ENCODE measurements around the gene LSP1.

DNA sequence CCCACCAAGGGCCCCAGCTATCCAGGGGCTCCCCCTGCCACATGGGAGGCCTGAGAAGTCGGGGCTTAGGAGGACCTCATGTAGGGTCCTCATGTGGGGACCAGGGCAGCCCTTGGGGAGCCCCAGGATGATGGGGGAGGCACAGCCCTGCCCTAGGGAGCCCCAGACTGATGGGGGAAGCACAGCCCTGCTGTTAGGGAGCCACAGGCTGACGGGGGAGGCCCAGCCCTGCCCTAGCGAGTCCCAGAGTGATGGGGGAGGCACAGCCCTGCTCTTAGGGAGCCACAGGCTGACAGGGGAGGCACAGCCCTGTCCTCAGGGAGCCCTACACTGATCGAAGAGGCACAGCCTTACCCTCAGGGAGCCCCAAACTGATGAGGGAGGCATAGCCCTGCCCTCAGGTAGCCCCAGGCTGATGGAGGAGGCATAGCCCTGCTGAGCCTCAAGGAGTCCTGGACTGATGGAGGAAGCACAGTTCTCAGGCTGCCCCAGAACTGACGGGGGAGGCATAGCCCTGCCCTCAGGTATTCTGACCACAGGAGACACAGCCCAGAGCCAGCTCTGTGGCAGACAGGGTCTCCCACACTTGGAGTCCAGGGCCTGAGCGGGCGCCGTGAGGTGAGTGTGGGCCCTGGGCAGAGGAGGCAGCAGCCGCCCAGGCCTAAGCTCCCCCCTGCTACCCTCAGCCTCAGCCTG lies 28.0 kb downstream of the LSP1 start:
- TF ChIP-seq CTCF (IDR thresholded peaks at IDR 0.05; ENCODE audit: control extremely low read depth in 1 of 3, insufficient read depth in 1 of 3, low read depth in 1 of 3, low read length in 3 of 3) (no peak), TAF1 (IDR thresholded peaks at IDR 0.05; ENCODE audit: low read depth, low read length) (no peak), KDM1A (IDR thresholded peaks at IDR 0.05; ENCODE audit: borderline replicate concordance, low read length) (no peak), TBP (IDR thresholded peaks at IDR 0.05; ENCODE audit: low read depth, low read length) (no peak), SRF (IDR thresholded peaks at IDR 0.05; ENCODE audit: low read depth, low read length) (no peak), HDAC6 (IDR thresholded peaks at IDR 0.05; ENCODE audit: low read depth, low read length) (no peak), EP300 (IDR thresholded peaks at IDR 0.05; ENCODE audit: borderline replicate concordance in 1 of 2, low read depth in 2 of 2, low read length in 2 of 2) (no peak), CREB1 (IDR thresholded peaks at IDR 0.05) (no peak), RAD21 (IDR thresholded peaks at IDR 0.05 in 1 of 2, conservative IDR thresholded peaks at IDR 0.05 in 1 of 2; ENCODE audit: low read depth in 2 of 2, low read length in 2 of 2) (no peak), BACH1 (IDR thresholded peaks at IDR 0.05; ENCODE audit: low read length) (no peak), EZH2 (IDR thresholded peaks at IDR 0.05; ENCODE audit: low read depth, low read length, severe bottlenecking) (no peak), SP4 (IDR thresholded peaks at IDR 0.05; ENCODE audit: low read length) (no peak)
- TF ChIP-seq, protein P1, sequence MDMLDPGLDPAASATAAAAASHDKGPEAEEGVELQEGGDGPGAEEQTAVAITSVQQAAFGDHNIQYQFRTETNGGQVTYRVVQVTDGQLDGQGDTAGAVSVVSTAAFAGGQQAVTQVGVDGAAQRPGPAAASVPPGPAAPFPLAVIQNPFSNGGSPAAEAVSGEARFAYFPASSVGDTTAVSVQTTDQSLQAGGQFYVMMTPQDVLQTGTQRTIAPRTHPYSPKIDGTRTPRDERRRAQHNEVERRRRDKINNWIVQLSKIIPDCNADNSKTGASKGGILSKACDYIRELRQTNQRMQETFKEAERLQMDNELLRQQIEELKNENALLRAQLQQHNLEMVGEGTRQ (IDR thresholded peaks at IDR 0.05; ENCODE audit: low read length), result no peak
- TF ChIP-seq, protein P2, sequence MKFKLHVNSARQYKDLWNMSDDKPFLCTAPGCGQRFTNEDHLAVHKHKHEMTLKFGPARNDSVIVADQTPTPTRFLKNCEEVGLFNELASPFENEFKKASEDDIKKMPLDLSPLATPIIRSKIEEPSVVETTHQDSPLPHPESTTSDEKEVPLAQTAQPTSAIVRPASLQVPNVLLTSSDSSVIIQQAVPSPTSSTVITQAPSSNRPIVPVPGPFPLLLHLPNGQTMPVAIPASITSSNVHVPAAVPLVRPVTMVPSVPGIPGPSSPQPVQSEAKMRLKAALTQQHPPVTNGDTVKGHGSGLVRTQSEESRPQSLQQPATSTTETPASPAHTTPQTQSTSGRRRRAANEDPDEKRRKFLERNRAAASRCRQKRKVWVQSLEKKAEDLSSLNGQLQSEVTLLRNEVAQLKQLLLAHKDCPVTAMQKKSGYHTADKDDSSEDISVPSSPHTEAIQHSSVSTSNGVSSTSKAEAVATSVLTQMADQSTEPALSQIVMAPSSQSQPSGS (IDR thresholded peaks at IDR 0.05; ENCODE audit: low read length), result no peak

Data from H1 (cell line).